Measurements from ENCODE around the gene OPRM1. TPM values are rescaled to one million over a fixed set of nuclear protein-coding genes. Genes with fewer than 3 reads are reported as not detected.

The OPRM1 gene
- total and polyA plus RNA-seq, 2 donors (not counting 1 experiment from before 2014, with no cell fraction given), result not detected

DNA sequence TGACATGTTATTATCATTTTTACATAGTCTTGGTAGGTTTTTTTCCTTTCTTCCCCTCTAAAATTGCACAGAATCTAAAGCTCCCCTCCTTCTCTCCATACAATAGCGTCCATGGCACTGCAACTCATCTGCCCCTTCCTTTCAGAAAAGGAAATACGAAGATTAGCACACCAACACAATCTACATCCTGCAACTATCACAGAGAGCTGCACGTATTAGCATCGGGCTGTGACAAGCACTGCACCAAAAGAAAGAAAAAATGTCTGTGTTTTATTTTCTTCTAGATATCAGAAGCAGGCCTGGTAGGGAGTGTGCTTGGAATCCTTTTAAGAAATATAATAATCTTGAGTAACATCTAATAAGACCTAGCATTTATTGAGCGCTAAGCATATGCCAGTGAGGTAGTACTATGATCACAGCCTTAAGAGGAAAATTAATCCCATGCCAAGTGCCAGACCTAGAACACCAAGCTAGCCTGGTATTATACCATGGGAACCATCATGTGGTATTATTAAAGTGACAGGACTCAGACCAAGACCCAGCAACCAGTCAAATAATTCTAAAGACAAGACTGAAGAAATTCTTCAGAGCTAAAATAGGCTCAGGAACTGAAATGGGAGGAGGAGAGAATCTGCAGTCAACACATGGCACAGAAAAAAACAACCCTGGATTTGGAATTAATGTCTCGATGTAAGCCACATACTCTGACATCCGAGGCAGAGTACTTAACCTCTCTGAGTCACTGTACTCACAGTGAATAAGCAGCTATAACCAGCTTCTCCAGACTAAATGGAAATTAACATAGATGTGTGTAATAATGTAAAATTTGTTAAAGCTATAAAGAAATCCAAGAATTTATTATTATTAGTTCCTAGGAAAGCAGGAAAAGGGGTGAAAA lies 193.2 kb downstream of the OPRM1 start:
- ATAC-seq (ENCODE audit: low read depth), result no peak
- no peaks in the 10 kb centered on the region for H3K79me2 ChIP-seq (ENCODE audit: control insufficient read depth, insufficient read depth, low read length)
- H3K9me3 ChIP-seq (ENCODE audit: control extremely low read depth in 1 of 3, control insufficient read depth in 2 of 3, insufficient read depth in 1 of 3, low read length in 2 of 3), result no peaks in the 10 kb centered on the region
- no peaks in the 10 kb centered on the region for H4K20me1 ChIP-seq (ENCODE audit: control insufficient read depth, insufficient read depth, low read length, poor library complexity, severe bottlenecking)
- intact Hi-C loops (cut with micrococcal nuclease), result no loop called here
- CTCF ChIA-PET, result no interaction called here
- no peaks in the 10 kb centered on the region for H3K27me3 ChIP-seq (replicated peaks in 1 of 4; ENCODE audit: control extremely low read depth in 1 of 4, control insufficient read depth in 3 of 4, insufficient read depth in 4 of 4, low read length in 3 of 4)
- no peak overlapping the region for H2AFZ ChIP-seq (ENCODE audit: insufficient read depth, low read depth, low read length, poor library complexity, severe bottlenecking)
- H3K36me3 ChIP-seq (replicated peaks in 1 of 2; ENCODE audit: control extremely low read depth in 1 of 2, control insufficient read depth in 1 of 2, extremely low read depth in 1 of 2, insufficient read depth in 2 of 2, low read length in 1 of 2), result no peaks in the 10 kb centered on the region
- no peaks in the 10 kb centered on the region for H3K9me3 Mint-ChIP-seq (ENCODE audit: insufficient read depth)
- POLR2A ChIA-PET, result no interaction called here
- no peak overlapping the region for H3K27ac ChIP-seq (ENCODE audit: low read length in 2 of 2)
- TF ChIP-seq, protein P1, sequence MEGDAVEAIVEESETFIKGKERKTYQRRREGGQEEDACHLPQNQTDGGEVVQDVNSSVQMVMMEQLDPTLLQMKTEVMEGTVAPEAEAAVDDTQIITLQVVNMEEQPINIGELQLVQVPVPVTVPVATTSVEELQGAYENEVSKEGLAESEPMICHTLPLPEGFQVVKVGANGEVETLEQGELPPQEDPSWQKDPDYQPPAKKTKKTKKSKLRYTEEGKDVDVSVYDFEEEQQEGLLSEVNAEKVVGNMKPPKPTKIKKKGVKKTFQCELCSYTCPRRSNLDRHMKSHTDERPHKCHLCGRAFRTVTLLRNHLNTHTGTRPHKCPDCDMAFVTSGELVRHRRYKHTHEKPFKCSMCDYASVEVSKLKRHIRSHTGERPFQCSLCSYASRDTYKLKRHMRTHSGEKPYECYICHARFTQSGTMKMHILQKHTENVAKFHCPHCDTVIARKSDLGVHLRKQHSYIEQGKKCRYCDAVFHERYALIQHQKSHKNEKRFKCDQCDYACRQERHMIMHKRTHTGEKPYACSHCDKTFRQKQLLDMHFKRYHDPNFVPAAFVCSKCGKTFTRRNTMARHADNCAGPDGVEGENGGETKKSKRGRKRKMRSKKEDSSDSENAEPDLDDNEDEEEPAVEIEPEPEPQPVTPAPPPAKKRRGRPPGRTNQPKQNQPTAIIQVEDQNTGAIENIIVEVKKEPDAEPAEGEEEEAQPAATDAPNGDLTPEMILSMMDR (IDR thresholded peaks at IDR 0.05), result no peak
- TF ChIP-seq EZH2 (IDR thresholded peaks at IDR 0.05; ENCODE audit: borderline replicate concordance, insufficient read depth, low read depth, low read length, poor library complexity, severe bottlenecking), result no peak
- no peak for DNase-seq
- no peak overlapping the region for H3K4me3 Mint-ChIP-seq
- peaks cover 15% of the 10 kb centered on the region for H3K4me1 Mint-ChIP-seq
- no peak overlapping the region for H3K4me2 ChIP-seq (replicated peaks; ENCODE audit: low read depth, low read length, poor library complexity, severe bottlenecking)
- no peak overlapping the region for H3K4me3 ChIP-seq (ENCODE audit: control extremely low read depth in 1 of 5, extremely low read depth in 1 of 5, insufficient read depth in 1 of 5, low read depth in 2 of 5, low read length in 4 of 5)
- no CpG with 5 or more reads among the region's 7 CpGs for WGBS (ENCODE audit: insufficient coverage)
- H3K9ac ChIP-seq (ENCODE audit: low read length), result no peak overlapping the region
- H3K27ac Mint-ChIP-seq, result no peak overlapping the region
- peaks cover 0 to 10% of the 10 kb centered on the region in 2 donors for H3K4me1 ChIP-seq (ENCODE audit: control insufficient read depth in 2 of 2, insufficient read depth in 2 of 2, low read length in 2 of 2)
- H3K27me3 Mint-ChIP-seq, result no peaks in the 10 kb centered on the region

DNA sequence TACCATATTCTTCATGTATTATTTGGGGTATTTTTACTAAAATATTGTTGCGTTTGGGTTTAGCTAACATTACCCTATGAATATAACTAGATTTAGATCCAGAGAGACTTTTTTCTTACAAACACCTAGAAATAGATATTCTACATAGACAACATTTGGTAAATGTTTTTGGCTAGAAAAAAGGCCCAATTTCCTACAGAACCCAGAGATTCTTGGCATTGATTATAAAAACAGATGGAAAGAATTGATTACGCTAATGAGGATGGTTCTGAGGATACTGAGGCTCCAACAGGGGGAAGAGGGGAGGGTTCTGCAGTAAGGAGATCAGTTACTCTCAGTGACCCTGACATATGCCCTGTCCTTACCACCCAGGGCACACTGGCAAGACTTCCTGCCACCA lies 194.3 kb downstream of the OPRM1 start:
- Histone ChIP-seq H3K27me3 (replicated peaks in 1 of 4; ENCODE audit: control extremely low read depth in 1 of 4, control insufficient read depth in 3 of 4, insufficient read depth in 4 of 4, low read length in 3 of 4) (no peaks in the 10 kb centered on the region), H3K4me2 (replicated peaks; ENCODE audit: low read depth, low read length, poor library complexity, severe bottlenecking) (no peak overlapping the region), H3K27ac (ENCODE audit: low read length in 2 of 2) (no peak overlapping the region), H4K20me1 (ENCODE audit: control insufficient read depth, insufficient read depth, low read length, poor library complexity, severe bottlenecking) (no peaks in the 10 kb centered on the region), H3K9ac (ENCODE audit: low read length) (no peak overlapping the region), H3K4me1 (ENCODE audit: control insufficient read depth in 2 of 2, insufficient read depth in 2 of 2, low read length in 2 of 2) (peaks cover 0 to 10% of the 10 kb centered on the region in 2 donors), H3K79me2 (ENCODE audit: control insufficient read depth, insufficient read depth, low read length) (no peaks in the 10 kb centered on the region), H2AFZ (ENCODE audit: insufficient read depth, low read depth, low read length, poor library complexity, severe bottlenecking) (no peak overlapping the region), H3K4me3 (ENCODE audit: control extremely low read depth in 1 of 5, extremely low read depth in 1 of 5, insufficient read depth in 1 of 5, low read depth in 2 of 5, low read length in 4 of 5) (no peak overlapping the region), H3K36me3 (replicated peaks in 1 of 2; ENCODE audit: control extremely low read depth in 1 of 2, control insufficient read depth in 1 of 2, extremely low read depth in 1 of 2, insufficient read depth in 2 of 2, low read length in 1 of 2) (no peaks in the 10 kb centered on the region), H3K9me3 (ENCODE audit: control extremely low read depth in 1 of 3, control insufficient read depth in 2 of 3, insufficient read depth in 1 of 3, low read length in 2 of 3) (no peaks in the 10 kb centered on the region)
- Mint-ChIP-seq H3K4me3 (no peak overlapping the region), H3K4me1 (peaks cover 15% of the 10 kb centered on the region), H3K27ac (no peak overlapping the region), H3K27me3 (no peaks in the 10 kb centered on the region), H3K9me3 (ENCODE audit: insufficient read depth) (no peaks in the 10 kb centered on the region)
- no peak for ATAC-seq (ENCODE audit: low read depth)
- POLR2A ChIA-PET, result no interaction called here
- TF ChIP-seq, protein P1 (IDR thresholded peaks at IDR 0.05), result no peak
- TF ChIP-seq EZH2 (IDR thresholded peaks at IDR 0.05; ENCODE audit: borderline replicate concordance, insufficient read depth, low read depth, low read length, poor library complexity, severe bottlenecking), result no peak
- CTCF ChIA-PET, result no interaction called here
- DNase-seq, result no peak
- no CpG with 5 or more reads among the region's 2 CpGs for WGBS (ENCODE audit: insufficient coverage)
- intact Hi-C loops (cut with micrococcal nuclease), result no loop called here
